HCT116 (cell line): ENCODE measurements around the gene SPATA17. TPM values are rescaled to one million over a fixed set of nuclear protein-coding genes. Genes with fewer than 3 reads are reported as not detected.

Source experiments
- ATAC-seq: fragments of 200-7000 bp; cut with Tn5 transposase; 2 replicates; pipeline ENCODE4 v1.9.1; 2020; ENCODE audit warnings: mild to moderate bottlenecking, moderate library complexity
- BruUV-seq: library from RNA; stranded (reverse); fragments of 400-500 nt; replicated peaks from 2 replicates; lab custom pipeline; 2021; lab: Mats Ljungman, UMichigan
- CTCF ChIA-PET: fragments of 300-600 bp; sonication (Branson Sonifier 250); formaldehyde crosslinking; loops from one replicate; lab custom pipeline; 2021; ENCODE audit warnings: antibody characterized with exemption; lab: Charles Lee
- POLR2A ChIA-PET: fragments of 300-600, 350-600 bp; sonication (Branson Sonifier 250); formaldehyde crosslinking; loops from one replicate; lab custom pipeline; 2021; ENCODE audit warnings: antibody characterized with exemption; lab: Charles Lee
- RAD21 ChIA-PET, 2 experiments: fragments of 300-600 bp; sonication (Branson Sonifier 250); formaldehyde crosslinking; loops; one replicate each; lab custom pipeline; 2023; ENCODE audit warnings: low total read pairs in 2 of 2; ENCODE audit not compliant: uncharacterized antibody in 2 of 2, unreplicated experiment in 2 of 2, low non-redundant PET in 1 of 2; lab: Charles Lee
- DNase-seq: peaks from one replicate; pipeline ENCODE4 v3.0.0-alpha.2; 2010; ENCODE audit warnings: low read depth, low spot score
- H2AFZ ChIP-seq: fragments of 200-600 bp; shearing (Covaris generic), sonication (generic); 2 replicates; pipeline ENCODE4 v1.6.1; 2017; ENCODE audit warnings: low read depth, mixed run types, mixed read lengths, antibody characterized with exemption, low read length; ENCODE audit not compliant: poor library complexity, severe bottlenecking
- H3K27ac ChIP-seq: 2 replicates; pipeline ENCODE4 v1.5.1; 2012; ENCODE audit warnings: low read depth, low read length
- H3K27me3 ChIP-seq: fragments of 200-600 bp; sonication (generic); 2 replicates; pipeline ENCODE4 v1.6.1; 2016; ENCODE audit warnings: mixed run types, low read length, mixed read lengths; ENCODE audit not compliant: insufficient read depth
- H3K36me3 ChIP-seq, 2 experiments: fragments of 200-500 bp in 1 of 2; fragments of 200-600 bp in 1 of 2; sonication (Bioruptor generic) in 1 of 2; sonication (generic) in 1 of 2; 2 replicates each; pipeline versions ENCODE4 v1.5.1 to v1.6.1; 2014 to 2016; ENCODE audit warnings: low read length in 2 of 2, inconsistent platforms in 1 of 2, mixed read lengths in 1 of 2, mixed run types in 1 of 2; ENCODE audit not compliant: insufficient read depth in 2 of 2, control insufficient read depth in 1 of 2
- H3K4me1 ChIP-seq, 2 experiments: fragments of 200-600 bp in 1 of 2; sonication (generic) in 1 of 2; 2 replicates each; pipeline versions ENCODE4 v1.5.1 to v1.6.1; 2012 to 2017; ENCODE audit warnings: low read length in 2 of 2, inconsistent platforms in 1 of 2, mild to moderate bottlenecking in 1 of 2, mixed read lengths in 1 of 2, mixed run types in 1 of 2, moderate library complexity in 1 of 2; ENCODE audit not compliant: insufficient read depth in 2 of 2, control insufficient read depth in 1 of 2
- H3K4me2 ChIP-seq: fragments of 200-600 bp; sonication (generic); 2 replicates; pipeline ENCODE4 v1.6.1; 2017; ENCODE audit warnings: mixed run types, low read length, mixed read lengths
- H3K4me3 ChIP-seq, 2 experiments: fragments of 200-600 bp in 1 of 2; sonication (generic) in 1 of 2; replicated peaks in 1 of 2; 2 replicates each; pipeline ENCODE4 v1.5.1; 2011 to 2016; ENCODE audit warnings: low read length in 2 of 2, control low read depth in 1 of 2, low read depth in 1 of 2, mild to moderate bottlenecking in 1 of 2, mixed read lengths in 1 of 2, mixed run types in 1 of 2
- H3K79me2 ChIP-seq: fragments of 200-600 bp; sonication (generic); 2 replicates; pipeline ENCODE4 v1.6.1; 2017; ENCODE audit warnings: mild to moderate bottlenecking, mixed run types, low read length, moderate library complexity, mixed read lengths; ENCODE audit not compliant: insufficient read depth
- H3K9ac ChIP-seq: fragments of 200-600 bp; sonication (generic); 2 replicates; pipeline ENCODE4 v1.6.1; 2016; ENCODE audit warnings: low read length, mixed read lengths
- H3K9me2 ChIP-seq: fragments of 200-600 bp; sonication (generic), shearing (Covaris generic); 2 replicates; pipeline ENCODE4 v1.6.1; 2017; ENCODE audit warnings: mixed run types, mild to moderate bottlenecking, moderate library complexity; ENCODE audit not compliant: insufficient read depth
- H3K9me3 ChIP-seq, 2 experiments: fragments of 200-500 bp in 1 of 2; fragments of 200-600 bp in 1 of 2; sonication (Bioruptor generic) in 1 of 2; sonication (generic) in 1 of 2; 2 replicates each; pipeline ENCODE4 v1.6.1; 2014 to 2017; ENCODE audit warnings: low read length in 2 of 2, mixed read lengths in 2 of 2, inconsistent platforms in 1 of 2, low read depth in 1 of 2, mild to moderate bottlenecking in 1 of 2, mixed run types in 1 of 2, moderate library complexity in 1 of 2; ENCODE audit not compliant: control insufficient read depth in 1 of 2, insufficient read depth in 1 of 2
- H4K20me1 ChIP-seq: fragments of 200-600 bp; sonication (generic), shearing (Covaris generic); 2 replicates; pipeline ENCODE4 v1.6.1; 2017; ENCODE audit warnings: mixed run types, mild to moderate bottlenecking, moderate library complexity; ENCODE audit not compliant: insufficient read depth
- ATF3 ChIP-seq: IDR thresholded peaks from 2 replicates; pipeline ENCODE4 v1.6.1; 2012
- CBX3 ChIP-seq: IDR thresholded peaks from 2 replicates; pipeline ENCODE4 v1.6.1; 2012; ENCODE audit warnings: low read depth
- CEBPB ChIP-seq: IDR thresholded peaks from 2 replicates; pipeline ENCODE4 v1.6.1; 2012; ENCODE audit warnings: low read depth
- EZH2 ChIP-seq: fragments of 200-600 bp; sonication (generic); IDR thresholded peaks from 2 replicates; pipeline ENCODE4 v1.6.1; 2017; ENCODE audit warnings: antibody characterized with exemption, mixed run types
- EZH2phosphoT487 ChIP-seq: fragments of 200-600 bp; IDR thresholded peaks from 2 replicates; pipeline ENCODE4 v1.6.1; 2018; ENCODE audit warnings: antibody characterized with exemption, borderline replicate concordance
- FOSL1 ChIP-seq: IDR thresholded peaks from 2 replicates; pipeline ENCODE4 v1.6.1; 2012; ENCODE audit warnings: low read depth
- JUND ChIP-seq: IDR thresholded peaks from 2 replicates; pipeline ENCODE4 v1.6.1; 2012
- MAX ChIP-seq: IDR thresholded peaks from 2 replicates; pipeline ENCODE4 v1.6.1; 2012
- POLR2AphosphoS5 ChIP-seq: IDR thresholded peaks from 2 replicates; pipeline ENCODE4 v1.6.1; 2011; ENCODE audit warnings: mild to moderate bottlenecking, low read depth, low read length, moderate library complexity
- REST ChIP-seq: IDR thresholded peaks from 2 replicates; pipeline ENCODE4 v1.6.1; 2012; ENCODE audit warnings: low read depth
- SIN3A ChIP-seq: IDR thresholded peaks from 2 replicates; pipeline ENCODE4 v1.6.1; 2012; ENCODE audit warnings: low read depth
- SRF ChIP-seq: IDR thresholded peaks from 2 replicates; pipeline ENCODE4 v1.6.1; 2012; ENCODE audit warnings: low read depth
- YY1 ChIP-seq: IDR thresholded peaks from 2 replicates; pipeline ENCODE4 v1.6.1; 2011; ENCODE audit warnings: low read length, low read depth, moderate library complexity, mild to moderate bottlenecking; ENCODE audit not compliant: insufficient replicate concordance; ENCODE audit errors: extremely low read depth
- ZBTB33 ChIP-seq: IDR thresholded peaks from 2 replicates; pipeline ENCODE4 v1.6.1; 2011; ENCODE audit warnings: mild to moderate bottlenecking, low read length, moderate library complexity; ENCODE audit not compliant: insufficient replicate concordance; ENCODE audit errors: extremely low read depth
- ZFX ChIP-seq: fragments of 450-650 bp; IDR thresholded peaks from 2 replicates; pipeline ENCODE4 v1.6.1; 2017
- intact Hi-C: fragments of 100-400 bp; cut with micrococcal nuclease; formaldehyde crosslinking; loops from 2 replicates; pipeline ENCODE4 v1.10.0; 2022
- total RNA-seq: library from RNA; stranded (reverse); gene quantifications from one replicate; pipeline ENCODE4 v1.2.1, GENCODE V29; 2021; ENCODE audit not compliant: unreplicated experiment

Gene SPATA17
- total RNA-seq, 1 experiment from 2014 or later = 2.5 TPM

- H3K4me3 ChIP-seq = no peak overlapping the region
- H2AFZ ChIP-seq = no peak overlapping the region
- intact Hi-C loops = no loop called here
- H3K36me3 ChIP-seq = no peaks in the 10 kb centered on the region
- H3K9me2 ChIP-seq = no peaks in the 10 kb centered on the region
- no peak overlapping the region for H3K4me2 ChIP-seq
- ChIA-PET CTCF (no interaction called here), POLR2A (no interaction called here), RAD21 (no interaction called here)
- DNase-seq = no peak
- no peak for ATAC-seq
- H3K79me2 ChIP-seq = no peaks in the 10 kb centered on the region
- no peak overlapping the region for H3K27ac ChIP-seq
- no peaks in the 10 kb centered on the region for H3K4me1 ChIP-seq
- H3K27me3 ChIP-seq = no peaks in the 10 kb centered on the region
- no peak overlapping the region for H3K9ac ChIP-seq
- no TSS peak for BruUV-seq
- no peak for TF ChIP-seq CEBPB
- TF ChIP-seq SIN3A = no peak
- no peak for TF ChIP-seq ATF3
- no peak for TF ChIP-seq CBX3
- no peak for TF ChIP-seq MAX
- no peak for TF ChIP-seq EZH2phosphoT487
- TF ChIP-seq YY1 = no peak
- TF ChIP-seq ZFX = no peak
- no peak for TF ChIP-seq JUND
- TF ChIP-seq EZH2 = no peak
- H4K20me1 ChIP-seq = no peaks in the 10 kb centered on the region
- no peaks in the 10 kb centered on the region for H3K9me3 ChIP-seq
These were observed 139.8 kb downstream of the SPATA17 start for GRCh38 chr1:217770918-217771317.

- H4K20me1 ChIP-seq = no peaks in the 10 kb centered on the region
- H3K9me2 ChIP-seq = no peaks in the 10 kb centered on the region
- H3K4me3 ChIP-seq = no peak overlapping the region
- H3K79me2 ChIP-seq = no peaks in the 10 kb centered on the region
- H3K27ac ChIP-seq = no peak overlapping the region
- intact Hi-C loops = no loop called here
- CTCF ChIA-PET = no interaction called here
- no peak overlapping the region for H2AFZ ChIP-seq
- H3K9ac ChIP-seq = no peak overlapping the region
- H3K27me3 ChIP-seq = no peaks in the 10 kb centered on the region
- POLR2A ChIA-PET = no interaction called here
- no peak for ATAC-seq
- BruUV-seq = no TSS peak
- RAD21 ChIA-PET = no interaction called here
- H3K4me1 ChIP-seq = no peaks in the 10 kb centered on the region
- DNase-seq = no peak
- H3K9me3 ChIP-seq = no peaks in the 10 kb centered on the region
- H3K36me3 ChIP-seq = no peaks in the 10 kb centered on the region
- H3K4me2 ChIP-seq = no peak overlapping the region
- no peak for TF ChIP-seq REST
- TF ChIP-seq POLR2AphosphoS5 = no peak
- TF ChIP-seq JUND = no peak
- no peak for TF ChIP-seq FOSL1
- no peak for TF ChIP-seq MAX
- TF ChIP-seq ZBTB33 = no peak
- no peak for TF ChIP-seq SRF
- no peak for TF ChIP-seq CBX3
- no peak for TF ChIP-seq SIN3A
- no peak for TF ChIP-seq ZFX
These were observed 145.5 kb downstream of the SPATA17 start for GRCh38 chr1:217776693-217777092.
